ENCODE results near the gene SHROOM3. TPM values are rescaled to one million over a fixed set of nuclear protein-coding genes. Genes with fewer than 3 reads are reported as not detected.

SHROOM3 gene
- total and polyA plus RNA-seq, 2 of the 13 experiments (the other 11 are each of a cell fraction or from before 2014, with no cell fraction given): 0.01 TPM; not detected in 1

DNA sequence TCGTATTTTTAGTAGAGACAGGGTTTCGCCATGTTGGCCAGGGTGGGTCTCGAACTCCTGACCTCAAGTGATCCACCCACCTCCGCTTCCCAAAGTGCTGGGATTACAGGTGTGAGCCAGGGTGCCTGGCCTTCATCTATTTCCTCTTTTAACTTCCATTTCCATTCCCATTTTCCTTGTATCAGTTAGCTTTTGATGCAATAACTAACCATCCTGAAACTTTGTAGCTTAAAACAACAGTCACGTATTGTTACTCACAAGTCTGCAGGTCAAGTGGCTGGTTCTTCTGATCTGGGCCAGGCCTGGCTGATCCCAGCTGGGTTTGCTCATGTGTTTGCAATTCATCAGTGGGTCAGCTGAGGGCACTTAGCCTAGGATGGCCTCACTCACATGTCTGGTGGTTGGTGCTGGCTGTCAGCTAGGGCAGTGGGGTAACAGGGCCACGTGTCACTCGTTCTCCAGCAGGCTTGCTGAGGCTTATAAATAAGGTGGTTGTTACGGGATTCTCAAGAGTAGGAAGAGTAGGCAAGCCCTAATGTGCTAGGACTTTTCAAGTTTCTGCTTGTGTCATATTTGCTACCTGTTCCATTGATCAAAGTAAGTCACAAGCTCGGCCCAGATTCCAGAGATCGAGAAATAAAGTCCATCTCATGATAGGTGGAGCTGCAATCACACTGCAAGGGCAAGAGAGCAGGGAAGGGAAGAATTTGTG is 374.7 kb downstream of the SHROOM3 start (continued):
- TF ChIP-seq, protein P1, sequence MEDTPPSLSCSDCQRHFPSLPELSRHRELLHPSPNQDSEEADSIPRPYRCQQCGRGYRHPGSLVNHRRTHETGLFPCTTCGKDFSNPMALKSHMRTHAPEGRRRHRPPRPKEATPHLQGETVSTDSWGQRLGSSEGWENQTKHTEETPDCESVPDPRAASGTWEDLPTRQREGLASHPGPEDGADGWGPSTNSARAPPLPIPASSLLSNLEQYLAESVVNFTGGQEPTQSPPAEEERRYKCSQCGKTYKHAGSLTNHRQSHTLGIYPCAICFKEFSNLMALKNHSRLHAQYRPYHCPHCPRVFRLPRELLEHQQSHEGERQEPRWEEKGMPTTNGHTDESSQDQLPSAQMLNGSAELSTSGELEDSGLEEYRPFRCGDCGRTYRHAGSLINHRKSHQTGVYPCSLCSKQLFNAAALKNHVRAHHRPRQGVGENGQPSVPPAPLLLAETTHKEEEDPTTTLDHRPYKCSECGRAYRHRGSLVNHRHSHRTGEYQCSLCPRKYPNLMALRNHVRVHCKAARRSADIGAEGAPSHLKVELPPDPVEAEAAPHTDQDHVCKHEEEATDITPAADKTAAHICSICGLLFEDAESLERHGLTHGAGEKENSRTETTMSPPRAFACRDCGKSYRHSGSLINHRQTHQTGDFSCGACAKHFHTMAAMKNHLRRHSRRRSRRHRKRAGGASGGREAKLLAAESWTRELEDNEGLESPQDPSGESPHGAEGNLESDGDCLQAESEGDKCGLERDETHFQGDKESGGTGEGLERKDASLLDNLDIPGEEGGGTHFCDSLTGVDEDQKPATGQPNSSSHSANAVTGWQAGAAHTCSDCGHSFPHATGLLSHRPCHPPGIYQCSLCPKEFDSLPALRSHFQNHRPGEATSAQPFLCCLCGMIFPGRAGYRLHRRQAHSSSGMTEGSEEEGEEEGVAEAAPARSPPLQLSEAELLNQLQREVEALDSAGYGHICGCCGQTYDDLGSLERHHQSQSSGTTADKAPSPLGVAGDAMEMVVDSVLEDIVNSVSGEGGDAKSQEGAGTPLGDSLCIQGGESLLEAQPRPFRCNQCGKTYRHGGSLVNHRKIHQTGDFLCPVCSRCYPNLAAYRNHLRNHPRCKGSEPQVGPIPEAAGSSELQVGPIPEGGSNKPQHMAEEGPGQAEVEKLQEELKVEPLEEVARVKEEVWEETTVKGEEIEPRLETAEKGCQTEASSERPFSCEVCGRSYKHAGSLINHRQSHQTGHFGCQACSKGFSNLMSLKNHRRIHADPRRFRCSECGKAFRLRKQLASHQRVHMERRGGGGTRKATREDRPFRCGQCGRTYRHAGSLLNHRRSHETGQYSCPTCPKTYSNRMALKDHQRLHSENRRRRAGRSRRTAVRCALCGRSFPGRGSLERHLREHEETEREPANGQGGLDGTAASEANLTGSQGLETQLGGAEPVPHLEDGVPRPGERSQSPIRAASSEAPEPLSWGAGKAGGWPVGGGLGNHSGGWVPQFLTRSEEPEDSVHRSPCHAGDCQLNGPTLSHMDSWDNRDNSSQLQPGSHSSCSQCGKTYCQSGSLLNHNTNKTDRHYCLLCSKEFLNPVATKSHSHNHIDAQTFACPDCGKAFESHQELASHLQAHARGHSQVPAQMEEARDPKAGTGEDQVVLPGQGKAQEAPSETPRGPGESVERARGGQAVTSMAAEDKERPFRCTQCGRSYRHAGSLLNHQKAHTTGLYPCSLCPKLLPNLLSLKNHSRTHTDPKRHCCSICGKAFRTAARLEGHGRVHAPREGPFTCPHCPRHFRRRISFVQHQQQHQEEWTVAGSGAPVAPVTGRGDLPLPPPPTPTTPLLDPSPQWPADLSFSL (CRISPR knock-in tag; IDR thresholded peaks at IDR 0.05): no peak
- TF ChIP-seq ZNF558 (CRISPR knock-in tag; IDR thresholded peaks at IDR 0.05; ENCODE audit: borderline replicate concordance) (no peak), NCOA5 (CRISPR knock-in tag; IDR thresholded peaks at IDR 0.05) (no peak), ZNF83 (CRISPR knock-in tag; IDR thresholded peaks at IDR 0.05; ENCODE audit: borderline replicate concordance) (no peak), ZNF557 (CRISPR knock-in tag; IDR thresholded peaks at IDR 0.05) (no peak), ZNF317 (CRISPR knock-in tag; IDR thresholded peaks at IDR 0.05) (no peak), SP140L (CRISPR knock-in tag; IDR thresholded peaks at IDR 0.05; ENCODE audit: borderline replicate concordance) (no peak), SYNCRIP (IDR thresholded peaks at IDR 0.05; ENCODE audit: insufficient read depth, low read depth, low read length) (no peak), ZNF841 (CRISPR knock-in tag; IDR thresholded peaks at IDR 0.05; ENCODE audit: borderline replicate concordance) (no peak), ZNF12 (CRISPR knock-in tag; IDR thresholded peaks at IDR 0.05) (peak; percentile 93), RORA (CRISPR knock-in tag; IDR thresholded peaks at IDR 0.05) (no peak), SMAD1 (CRISPR knock-in tag; IDR thresholded peaks at IDR 0.05; ENCODE audit: borderline replicate concordance, low read depth) (no peak), GABPB1 (CRISPR knock-in tag; IDR thresholded peaks at IDR 0.05) (no peak)
- TF ChIP-seq, protein P2, sequence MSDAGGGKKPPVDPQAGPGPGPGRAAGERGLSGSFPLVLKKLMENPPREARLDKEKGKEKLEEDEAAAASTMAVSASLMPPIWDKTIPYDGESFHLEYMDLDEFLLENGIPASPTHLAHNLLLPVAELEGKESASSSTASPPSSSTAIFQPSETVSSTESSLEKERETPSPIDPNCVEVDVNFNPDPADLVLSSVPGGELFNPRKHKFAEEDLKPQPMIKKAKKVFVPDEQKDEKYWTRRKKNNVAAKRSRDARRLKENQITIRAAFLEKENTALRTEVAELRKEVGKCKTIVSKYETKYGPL (CRISPR knock-in tag; IDR thresholded peaks at IDR 0.05): no peak
- TF ChIP-seq, protein P3, sequence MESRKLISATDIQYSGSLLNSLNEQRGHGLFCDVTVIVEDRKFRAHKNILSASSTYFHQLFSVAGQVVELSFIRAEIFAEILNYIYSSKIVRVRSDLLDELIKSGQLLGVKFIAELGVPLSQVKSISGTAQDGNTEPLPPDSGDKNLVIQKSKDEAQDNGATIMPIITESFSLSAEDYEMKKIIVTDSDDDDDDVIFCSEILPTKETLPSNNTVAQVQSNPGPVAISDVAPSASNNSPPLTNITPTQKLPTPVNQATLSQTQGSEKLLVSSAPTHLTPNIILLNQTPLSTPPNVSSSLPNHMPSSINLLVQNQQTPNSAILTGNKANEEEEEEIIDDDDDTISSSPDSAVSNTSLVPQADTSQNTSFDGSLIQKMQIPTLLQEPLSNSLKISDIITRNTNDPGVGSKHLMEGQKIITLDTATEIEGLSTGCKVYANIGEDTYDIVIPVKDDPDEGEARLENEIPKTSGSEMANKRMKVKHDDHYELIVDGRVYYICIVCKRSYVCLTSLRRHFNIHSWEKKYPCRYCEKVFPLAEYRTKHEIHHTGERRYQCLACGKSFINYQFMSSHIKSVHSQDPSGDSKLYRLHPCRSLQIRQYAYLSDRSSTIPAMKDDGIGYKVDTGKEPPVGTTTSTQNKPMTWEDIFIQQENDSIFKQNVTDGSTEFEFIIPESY (CRISPR knock-in tag; IDR thresholded peaks at IDR 0.05): no peak
- TF ChIP-seq, protein P4, sequence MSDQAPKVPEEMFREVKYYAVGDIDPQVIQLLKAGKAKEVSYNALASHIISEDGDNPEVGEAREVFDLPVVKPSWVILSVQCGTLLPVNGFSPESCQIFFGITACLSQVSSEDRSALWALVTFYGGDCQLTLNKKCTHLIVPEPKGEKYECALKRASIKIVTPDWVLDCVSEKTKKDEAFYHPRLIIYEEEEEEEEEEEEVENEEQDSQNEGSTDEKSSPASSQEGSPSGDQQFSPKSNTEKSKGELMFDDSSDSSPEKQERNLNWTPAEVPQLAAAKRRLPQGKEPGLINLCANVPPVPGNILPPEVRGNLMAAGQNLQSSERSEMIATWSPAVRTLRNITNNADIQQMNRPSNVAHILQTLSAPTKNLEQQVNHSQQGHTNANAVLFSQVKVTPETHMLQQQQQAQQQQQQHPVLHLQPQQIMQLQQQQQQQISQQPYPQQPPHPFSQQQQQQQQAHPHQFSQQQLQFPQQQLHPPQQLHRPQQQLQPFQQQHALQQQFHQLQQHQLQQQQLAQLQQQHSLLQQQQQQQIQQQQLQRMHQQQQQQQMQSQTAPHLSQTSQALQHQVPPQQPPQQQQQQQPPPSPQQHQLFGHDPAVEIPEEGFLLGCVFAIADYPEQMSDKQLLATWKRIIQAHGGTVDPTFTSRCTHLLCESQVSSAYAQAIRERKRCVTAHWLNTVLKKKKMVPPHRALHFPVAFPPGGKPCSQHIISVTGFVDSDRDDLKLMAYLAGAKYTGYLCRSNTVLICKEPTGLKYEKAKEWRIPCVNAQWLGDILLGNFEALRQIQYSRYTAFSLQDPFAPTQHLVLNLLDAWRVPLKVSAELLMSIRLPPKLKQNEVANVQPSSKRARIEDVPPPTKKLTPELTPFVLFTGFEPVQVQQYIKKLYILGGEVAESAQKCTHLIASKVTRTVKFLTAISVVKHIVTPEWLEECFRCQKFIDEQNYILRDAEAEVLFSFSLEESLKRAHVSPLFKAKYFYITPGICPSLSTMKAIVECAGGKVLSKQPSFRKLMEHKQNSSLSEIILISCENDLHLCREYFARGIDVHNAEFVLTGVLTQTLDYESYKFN (CRISPR knock-in tag; conservative IDR thresholded peaks at IDR 0.05): peak; percentile 40; the same call in 1 of the 2 replicates

Data from HepG2 (cell line).